H9 (cell line): ENCODE measurements around the gene RUNX2. TPM values are rescaled to one million over a fixed set of nuclear protein-coding genes. Genes with fewer than 3 reads are reported as not detected.

Experiments used
- DNase-seq: peaks from one replicate; pipeline ENCODE4 v3.0.0-alpha.2; 2017
- H2AFZ ChIP-seq: one replicate; pipeline ENCODE4 v1.6.1; 2013; ENCODE audit warnings: mild to moderate bottlenecking, low read length, control low read depth, moderate library complexity
- H2AK5ac ChIP-seq: 2 replicates; pipeline ENCODE4 v1.6.1; 2013; ENCODE audit warnings: low read length, control low read depth, mixed read lengths; ENCODE audit not compliant: insufficient read length
- H2BK120ac ChIP-seq: one replicate; pipeline ENCODE4 v1.6.1; 2013; ENCODE audit warnings: low read depth, mild to moderate bottlenecking, low read length, control low read depth, inconsistent platforms; ENCODE audit not compliant: poor library complexity, severe bottlenecking
- H2BK12ac ChIP-seq: 2 replicates; pipeline ENCODE4 v1.6.1; 2013; ENCODE audit warnings: low read length, control low read depth, mixed read lengths, low read depth; ENCODE audit not compliant: insufficient read length
- H2BK15ac ChIP-seq: 2 replicates; pipeline ENCODE4 v1.6.1; 2013; ENCODE audit warnings: low read depth, low read length, control low read depth
- H2BK20ac ChIP-seq: one replicate; pipeline ENCODE4 v1.6.1; 2013; ENCODE audit warnings: low read depth, mild to moderate bottlenecking, low read length, control low read depth, inconsistent platforms; ENCODE audit not compliant: poor library complexity, severe bottlenecking
- H2BK5ac ChIP-seq: 2 replicates; pipeline ENCODE4 v1.6.1; 2013; ENCODE audit warnings: low read length, control low read depth, mixed read lengths; ENCODE audit not compliant: insufficient read length
- H3K14ac ChIP-seq: 2 replicates; pipeline ENCODE4 v1.6.1; 2013; ENCODE audit warnings: low read length, control low read depth; ENCODE audit not compliant: insufficient read depth
- H3K18ac ChIP-seq: 2 replicates; pipeline ENCODE4 v1.6.1; 2013; ENCODE audit warnings: low read depth, mild to moderate bottlenecking, mixed read lengths, low read length, control low read depth; ENCODE audit not compliant: insufficient read length
- H3K23ac ChIP-seq: 2 replicates; pipeline ENCODE4 v1.6.1; 2013; ENCODE audit warnings: low read length, control low read depth, mixed read lengths, low read depth; ENCODE audit not compliant: insufficient read length
- H3K23me2 ChIP-seq: 2 replicates; pipeline ENCODE4 v1.6.1; 2013; ENCODE audit warnings: low read depth, mild to moderate bottlenecking, mixed read lengths, low read length, control low read depth; ENCODE audit not compliant: insufficient read length, poor library complexity, severe bottlenecking
- H3K27ac ChIP-seq: 2 replicates; pipeline ENCODE4 v1.5.1; 2013; ENCODE audit warnings: low read length, control low read depth, mixed read lengths, low read depth; ENCODE audit not compliant: insufficient read length
- H3K27me3 ChIP-seq: 2 replicates; pipeline ENCODE4 v1.6.1; 2013; ENCODE audit warnings: low read length, control low read depth, inconsistent platforms; ENCODE audit not compliant: insufficient read depth
- H3K4ac ChIP-seq: 2 replicates; pipeline ENCODE4 v1.6.1; 2013; ENCODE audit warnings: low read depth, mild to moderate bottlenecking, control low read depth, inconsistent platforms, low read length, moderate library complexity
- H3K4me1 ChIP-seq: 2 replicates; pipeline ENCODE4 v1.6.1; 2013; ENCODE audit warnings: low read length, control low read depth, inconsistent platforms; ENCODE audit not compliant: insufficient read depth
- H3K4me2 ChIP-seq: 2 replicates; pipeline ENCODE4 v1.6.1; 2013; ENCODE audit warnings: low read length, control low read depth, mixed read lengths; ENCODE audit not compliant: insufficient read length, insufficient read depth
- H3K56ac ChIP-seq: 2 replicates; pipeline ENCODE4 v1.6.1; 2013; ENCODE audit warnings: low read depth, mild to moderate bottlenecking, mixed read lengths, low read length, control low read depth; ENCODE audit not compliant: insufficient read length
- H3K79me1 ChIP-seq: 2 replicates; pipeline ENCODE4 v1.6.1; 2013; ENCODE audit warnings: low read depth, mild to moderate bottlenecking, moderate library complexity, low read length, control low read depth, inconsistent platforms; ENCODE audit not compliant: insufficient read depth, poor library complexity, severe bottlenecking
- H3K79me2 ChIP-seq: 2 replicates; pipeline ENCODE4 v1.6.1; 2013; ENCODE audit warnings: low read length, control low read depth, inconsistent platforms; ENCODE audit not compliant: insufficient read depth
- H3K9ac ChIP-seq: 2 replicates; pipeline ENCODE4 v1.6.1; 2013; ENCODE audit warnings: low read length, control low read depth, mixed read lengths; ENCODE audit not compliant: insufficient read length; ENCODE audit errors: extremely low read depth
- H3K9me3 ChIP-seq: one replicate; pipeline ENCODE4 v1.6.1; 2013; ENCODE audit warnings: low read depth, low read length, inconsistent platforms; ENCODE audit not compliant: control insufficient read depth
- H3T11ph ChIP-seq: one replicate; pipeline ENCODE4 v1.6.1; 2013; ENCODE audit warnings: mild to moderate bottlenecking, low read length, control low read depth, inconsistent platforms
- H4K20me1 ChIP-seq: one replicate; pipeline ENCODE4 v1.6.1; 2013; ENCODE audit not compliant: control insufficient read depth, insufficient read length, insufficient read depth
- H4K5ac ChIP-seq: 2 replicates; pipeline ENCODE4 v1.6.1; 2013; ENCODE audit warnings: low read depth, mild to moderate bottlenecking, mixed read lengths, low read length, control low read depth; ENCODE audit not compliant: insufficient read length
- H4K8ac ChIP-seq: replicated peaks from 2 replicates; pipeline ENCODE4 v1.6.1; 2013; ENCODE audit warnings: low read length, control low read depth, mixed read lengths, low read depth; ENCODE audit not compliant: insufficient read length
- H4K91ac ChIP-seq: 2 replicates; pipeline ENCODE4 v1.6.1; 2013; ENCODE audit warnings: low read depth, mild to moderate bottlenecking, moderate library complexity, mixed read lengths, low read length, control low read depth; ENCODE audit not compliant: insufficient read length
- H3K27ac Mint-ChIP-seq, 3 experiments: 2 replicates in 2 of 3; 3 replicates in 1 of 3; pipeline ENCODE4 v1.8.0; 2020 to 2021; ENCODE audit warnings: mixed read lengths in 3 of 3, mild to moderate bottlenecking in 1 of 3, moderate library complexity in 1 of 3
- H3K27me3 Mint-ChIP-seq: 2 replicates; pipeline ENCODE4 v1.8.0; 2021; ENCODE audit warnings: low read depth, mild to moderate bottlenecking, moderate library complexity, mixed read lengths
- H3K36me3 Mint-ChIP-seq, 3 experiments: 2 replicates in 2 of 3; 3 replicates in 1 of 3; pipeline ENCODE4 v1.8.0; 2020 to 2021; ENCODE audit warnings: low read depth in 3 of 3, mixed read lengths in 3 of 3; ENCODE audit not compliant: insufficient read depth in 1 of 3
- H3K4me1 Mint-ChIP-seq, 2 experiments: 2 replicates each; pipeline ENCODE4 v1.8.0; 2020; ENCODE audit warnings: mixed read lengths in 2 of 2
- H3K4me3 Mint-ChIP-seq, 2 experiments: 2 replicates in 1 of 2; 3 replicates in 1 of 2; pipeline ENCODE4 v1.8.0; 2020 to 2021; ENCODE audit warnings: mild to moderate bottlenecking in 2 of 2, mixed read lengths in 2 of 2, moderate library complexity in 1 of 2
- H3K9me3 Mint-ChIP-seq, 2 experiments: 2 replicates in 1 of 2; 3 replicates in 1 of 2; pipeline ENCODE4 v1.8.0; 2020; ENCODE audit warnings: mild to moderate bottlenecking in 2 of 2, mixed read lengths in 2 of 2, moderate library complexity in 1 of 2
- CTCF ChIP-seq: fragments of 200-600 bp; sonication (generic); conservative IDR thresholded peaks from 3 replicates; pipeline ENCODE4 v1.8.0; 2021; ENCODE audit warnings: antibody characterized with exemption, mild to moderate bottlenecking
- WGBS: extraction: QIAGEN DNeasy Blood & Tissue Kit; methylation state at CpG from one replicate; pipeline ENCODE4 v1.1.7; 2013; ENCODE audit warnings: missing lambda C conversion rate, low lambda C conversion rate, mixed read lengths; ENCODE audit not compliant: insufficient read length; ENCODE audit errors: extremely low coverage; 5-methylcytosine and 5-hydroxymethylcytosine counted together
- total RNA-seq: library from RNA; stranded (reverse); gene quantifications from 2 replicates; pipeline ENCODE4 v1.2.1, GENCODE V29; 2021

The RUNX2 gene
- total RNA-seq, 1 experiment from 2014 or later: 0.15 TPM

GRCh38 chr6:45433533-45434380, 105.6 kb downstream of the RUNX2 start:
- Histone ChIP-seq H4K91ac (no peak overlapping the region), H3K27ac (no peak overlapping the region)
- WGBS: no CpG with 5 or more reads among the region's 2 CpGs

More at GRCh38 chr6:45433533-45434380, 105.6 kb downstream of the RUNX2 start:
- Mint-ChIP-seq H3K4me1 (peaks cover 2 to 9% of the 10 kb centered on the region in 2 experiments; a peak in 2 of 4 replicates), H3K4me3 (no peak overlapping the region), H3K36me3 (no peaks in the 10 kb centered on the region), H3K9me3 (no peaks in the 10 kb centered on the region), H3K27me3 (no peaks in the 10 kb centered on the region), H3K27ac (no peak overlapping the region)
- Histone ChIP-seq H3K27me3 (no peaks in the 10 kb centered on the region), H3K4me2 (no peak overlapping the region), H3K79me2 (no peaks in the 10 kb centered on the region), H4K8ac (no peak overlapping the region), H2BK120ac (no peak overlapping the region), H3K23ac (no peak overlapping the region), H3K9ac (no peak overlapping the region), H4K20me1 (no peaks in the 10 kb centered on the region), H3K23me2 (no peaks in the 10 kb centered on the region), H2BK12ac (no peak overlapping the region), H3K56ac (no peak overlapping the region), H3K9me3 (no peaks in the 10 kb centered on the region), H3K18ac (no peak overlapping the region), H3K4me1 (no peaks in the 10 kb centered on the region), H2AK5ac (no peak overlapping the region), H3T11ph (no peak overlapping the region), H4K5ac (no peak overlapping the region), H2BK5ac (no peak overlapping the region), H3K4ac (no peak overlapping the region), H2BK15ac (no peak overlapping the region), H2BK20ac (no peak overlapping the region), H2AFZ (no peak overlapping the region), H3K79me1 (no peaks in the 10 kb centered on the region), H3K14ac (no peak overlapping the region)
- no peak for TF ChIP-seq CTCF
- DNase-seq: no peak
